MCF 10A (cell line): ENCODE measurements around the gene LYPD6. TPM values are rescaled to one million over a fixed set of nuclear protein-coding genes. Genes with fewer than 3 reads are reported as not detected.

ENCODE experiments used
- BruUV-seq: library from RNA; stranded (reverse); fragments of 400-500 nt; replicated peaks from 2 replicates; lab custom pipeline; 2021; lab: Mats Ljungman, UMichigan
- CTCF ChIA-PET: fragments of 300-600 bp; sonication (Branson Sonifier 250); formaldehyde crosslinking; extraction: SDS; loops from one replicate; lab custom pipeline; 2021; ENCODE audit warnings: antibody characterized with exemption, inconsistent platforms; lab: Yijun Ruan, JAX
- POLR2A ChIA-PET: fragments of 300-600, 350-650 bp; sonication (Branson Sonifier 250); formaldehyde crosslinking; extraction: SDS; loops from one replicate; lab custom pipeline; 2020; ENCODE audit warnings: antibody characterized with exemption, inconsistent platforms; lab: Yijun Ruan, JAX
- DNase-seq: peaks from one replicate; pipeline ENCODE4 v3.0.0-alpha.2; 2018; ENCODE audit not compliant: unreplicated experiment
- H3K27ac Mint-ChIP-seq: one replicate; pipeline ENCODE4 v1.8.0; 2022; ENCODE audit warnings: mild to moderate bottlenecking, low read depth, mixed read lengths; ENCODE audit not compliant: unreplicated experiment
- H3K27me3 Mint-ChIP-seq: one replicate; pipeline ENCODE4 v1.8.0; 2022; ENCODE audit warnings: mixed read lengths; ENCODE audit not compliant: insufficient read depth, unreplicated experiment
- H3K36me3 Mint-ChIP-seq: one replicate; pipeline ENCODE4 v1.8.0; 2022; ENCODE audit warnings: mild to moderate bottlenecking, moderate library complexity, mixed read lengths; ENCODE audit not compliant: insufficient read depth, unreplicated experiment
- H3K4me1 Mint-ChIP-seq: one replicate; pipeline ENCODE4 v1.8.0; 2022; ENCODE audit warnings: mixed read lengths; ENCODE audit not compliant: insufficient read depth, unreplicated experiment
- H3K4me3 Mint-ChIP-seq: one replicate; pipeline ENCODE4 v1.8.0; 2022; ENCODE audit warnings: mild to moderate bottlenecking, moderate library complexity, mixed read lengths; ENCODE audit not compliant: unreplicated experiment
- H3K9me3 Mint-ChIP-seq: one replicate; pipeline ENCODE4 v1.8.0; 2022; ENCODE audit warnings: mixed read lengths; ENCODE audit not compliant: unreplicated experiment
- CTCF ChIP-seq: fragments of 200-600 bp; IDR thresholded peaks from one replicate; pipeline ENCODE4 v1.8.0; 2022; ENCODE audit warnings: antibody characterized with exemption, mild to moderate bottlenecking; ENCODE audit not compliant: unreplicated experiment
- intact Hi-C: fragments of 100-400 bp; cut with micrococcal nuclease; formaldehyde crosslinking; loops from 2 replicates; pipeline ENCODE4 v1.14.1; 2022
- total RNA-seq: library from RNA; stranded (reverse); gene quantifications from 2 replicates; pipeline ENCODE4 v1.2.3, GENCODE V29; 2022

The LYPD6 gene
- total RNA-seq, 1 experiment from 2014 or later: 3.2 TPM

- ChIA-PET POLR2A (no interaction called here), CTCF (interaction anchor here (0.6 to 0.7 kb wide), 2 partner anchors 370 to 608 kb away, joined by 3 read pairs; no protein-coding TSS in a partner anchor)
- Mint-ChIP-seq H3K27me3 (no peaks in the 10 kb centered on the region), H3K4me3 (no peak overlapping the region), H3K9me3 (no peaks in the 10 kb centered on the region), H3K36me3 (no peaks in the 10 kb centered on the region), H3K27ac (no peak overlapping the region), H3K4me1 (no peaks in the 10 kb centered on the region)
- BruUV-seq: no TSS peak
- no peak for DNase-seq
- intact Hi-C loops: no loop called here
- TF ChIP-seq CTCF: no peak
Observed at GRCh38 chr2:149507974-149508373, 177.6 kb downstream of the LYPD6 start.

- no peaks in the 10 kb centered on the region for H3K27me3 Mint-ChIP-seq
- BruUV-seq: no TSS peak
- H3K9me3 Mint-ChIP-seq: no peaks in the 10 kb centered on the region
- no peak for DNase-seq
- ChIA-PET POLR2A (no interaction called here), CTCF (interaction anchor here (0.8 kb wide), 1 partner anchor 14 kb away, joined by 4 read pairs; no protein-coding TSS in a partner anchor)
- H3K4me1 Mint-ChIP-seq: no peaks in the 10 kb centered on the region
- intact Hi-C loops: no loop called here
- TF ChIP-seq CTCF: no peak
- H3K4me3 Mint-ChIP-seq: no peak overlapping the region
- no peak overlapping the region for H3K27ac Mint-ChIP-seq
- no peaks in the 10 kb centered on the region for H3K36me3 Mint-ChIP-seq
Observed at GRCh38 chr2:149513461-149513860, 183.1 kb downstream of the LYPD6 start.
